HL-60/S4 treated with retinoic acid at 250 ng/mL for 4 days and 3 days (cell line): Measurements from ENCODE around the gene RGS3.
"Not testable (repeated sequence)": the region's sequence is repeated elsewhere in the genome, so short reads cannot be mapped to it uniquely, and the experiment has no call there.

ENCODE experiments used
- in situ Hi-C: fragments of 300-500 bp; cut with MboI; formaldehyde crosslinking; loops from 2 replicates; pipeline ENCODE4 v1.7.0; 2022; ENCODE audit warnings: low sequenced_read_pairs

The RGS3 gene

DNA sequence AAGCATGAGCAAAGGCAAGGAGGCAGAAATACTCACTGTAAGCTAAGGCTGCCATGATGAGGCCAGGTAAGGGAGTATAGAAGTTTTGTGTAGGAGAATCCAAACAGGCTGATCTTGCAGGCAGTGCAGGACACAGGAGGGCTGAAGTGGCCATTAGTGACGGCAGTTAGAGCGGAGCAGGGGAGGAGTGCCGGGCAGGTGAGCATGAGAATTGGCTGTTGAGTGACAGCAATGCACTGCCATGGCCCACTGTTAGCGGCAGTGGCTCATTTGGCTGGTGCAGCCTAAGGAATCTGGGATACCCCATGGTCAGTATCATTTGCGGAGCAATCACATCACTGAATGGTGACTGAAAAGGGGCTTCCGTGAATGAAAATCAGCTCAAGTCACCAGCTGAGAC is 22.8 kb downstream of the RGS3 start:
- in situ Hi-C loops, result no loop called here

DNA sequence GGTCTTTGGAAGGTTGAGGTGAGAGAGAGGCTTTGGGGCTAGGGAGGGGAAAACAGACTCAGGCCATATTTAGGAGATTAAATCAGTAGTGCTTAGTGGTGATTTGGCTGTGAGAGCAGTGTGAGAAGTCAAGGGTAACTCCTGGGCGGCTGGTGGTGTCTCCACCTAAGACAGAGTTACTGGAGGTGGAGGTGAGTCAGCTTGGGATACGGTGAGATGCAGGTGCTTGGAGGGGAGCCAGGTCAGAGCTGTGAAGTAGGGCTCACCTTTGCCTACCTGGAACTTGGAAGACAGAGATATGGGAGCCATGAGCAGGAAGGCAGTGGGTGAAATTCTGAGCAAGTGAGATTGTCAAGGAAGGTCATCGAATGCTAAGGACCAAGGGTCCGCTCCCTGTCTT is 24.5 kb downstream of the RGS3 start:
- in situ Hi-C loops, result no loop called here

DNA sequence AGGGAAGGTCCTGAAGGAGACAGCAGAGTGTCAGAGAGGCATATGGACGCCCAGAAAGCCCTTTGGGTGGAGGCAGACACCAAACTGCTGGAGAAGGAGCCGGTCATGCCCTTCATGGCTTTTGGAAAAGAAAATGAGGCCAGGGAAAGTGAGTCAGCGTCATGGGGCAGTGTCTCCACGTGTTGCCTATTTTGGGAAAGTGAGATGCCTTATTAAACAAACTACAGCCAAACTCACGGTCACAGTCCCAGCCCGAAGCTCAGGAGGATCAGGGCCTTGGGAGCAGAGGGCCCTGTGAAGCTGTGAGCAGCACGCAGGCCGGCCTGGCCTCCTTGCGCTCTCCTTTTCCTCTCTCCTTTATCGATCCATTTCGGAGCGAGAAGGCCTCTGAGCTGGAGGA is 25.0 kb downstream of the RGS3 start:
- in situ Hi-C loops, result no loop called here

DNA sequence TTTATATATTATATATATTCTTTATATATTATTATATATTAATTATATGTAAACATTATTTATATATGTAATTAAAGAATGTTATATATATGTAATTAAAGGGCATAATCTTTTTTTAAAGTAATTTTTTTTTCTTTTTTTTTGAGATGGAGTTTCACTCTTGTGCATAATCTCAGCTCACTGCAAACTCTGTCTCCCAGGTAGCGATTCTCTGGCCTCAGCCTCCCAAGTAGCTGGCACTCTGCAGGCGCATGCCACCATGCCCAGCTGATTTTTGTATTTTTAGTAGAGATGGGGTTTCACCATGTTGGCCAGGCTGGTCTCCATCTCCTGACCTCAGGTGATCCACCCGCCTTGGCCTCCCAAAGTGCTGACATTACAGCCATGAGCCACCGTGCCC is 27.6 kb downstream of the RGS3 start:
- in situ Hi-C loops, result not testable (repeated sequence)

DNA sequence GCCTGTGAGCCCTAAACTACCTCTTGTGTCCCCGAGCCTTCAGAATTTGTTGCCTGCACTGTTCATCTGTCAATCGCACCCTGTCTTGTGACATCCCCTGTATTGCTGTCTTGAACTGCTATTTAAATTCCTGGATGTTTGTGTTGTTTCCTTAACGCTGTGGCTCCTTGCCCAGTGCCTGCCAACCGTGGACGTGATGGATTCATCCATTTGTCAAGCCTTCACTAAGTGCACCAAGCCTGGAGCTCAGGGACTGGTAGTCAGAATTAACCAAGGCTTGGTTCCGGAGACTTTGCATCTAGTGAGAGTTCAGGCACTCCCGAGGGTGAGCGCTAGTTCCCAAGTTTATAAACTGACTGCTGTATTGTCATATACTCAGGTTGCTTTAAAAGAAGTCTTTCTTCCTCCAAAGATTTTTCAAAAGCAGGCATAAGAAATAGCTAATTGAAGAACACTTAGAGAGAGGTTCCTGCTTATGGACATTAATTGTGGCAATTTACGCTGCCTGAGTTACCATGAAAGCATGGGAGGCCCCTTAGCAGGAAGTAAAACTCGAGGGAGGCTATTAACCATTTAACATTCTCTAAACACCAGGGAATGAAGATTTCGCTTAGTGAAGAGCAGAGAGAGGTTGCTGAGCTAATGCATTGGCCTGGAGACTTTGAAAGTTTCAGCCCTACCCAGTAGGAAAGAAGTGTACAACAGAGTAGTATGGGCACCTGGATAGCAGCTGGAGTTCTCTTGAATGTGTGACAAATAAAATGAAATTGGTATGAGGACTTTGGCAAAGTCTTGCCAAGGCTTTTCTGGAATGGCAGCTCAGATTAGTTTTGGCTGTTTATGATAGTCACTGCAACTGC is 29.0 kb downstream of the RGS3 start:
- in situ Hi-C loops, result no loop called here

DNA sequence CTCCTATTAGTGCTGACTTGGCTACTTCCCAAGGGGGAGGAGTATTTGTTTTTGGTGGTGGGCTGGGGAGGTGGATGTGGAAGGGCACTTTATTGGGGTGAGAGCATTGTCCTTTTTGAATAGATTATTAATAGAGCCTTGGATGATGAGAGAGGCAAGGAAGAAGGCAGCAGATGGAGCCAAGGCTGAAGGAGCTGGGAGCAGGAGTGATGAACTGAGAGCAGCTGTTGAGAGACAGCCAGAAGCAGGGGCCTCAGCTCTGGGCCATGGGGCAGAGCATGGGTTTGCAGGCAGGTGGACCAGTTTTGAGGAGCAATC is 29.6 kb downstream of the RGS3 start:
- in situ Hi-C loops, result no loop called here

DNA sequence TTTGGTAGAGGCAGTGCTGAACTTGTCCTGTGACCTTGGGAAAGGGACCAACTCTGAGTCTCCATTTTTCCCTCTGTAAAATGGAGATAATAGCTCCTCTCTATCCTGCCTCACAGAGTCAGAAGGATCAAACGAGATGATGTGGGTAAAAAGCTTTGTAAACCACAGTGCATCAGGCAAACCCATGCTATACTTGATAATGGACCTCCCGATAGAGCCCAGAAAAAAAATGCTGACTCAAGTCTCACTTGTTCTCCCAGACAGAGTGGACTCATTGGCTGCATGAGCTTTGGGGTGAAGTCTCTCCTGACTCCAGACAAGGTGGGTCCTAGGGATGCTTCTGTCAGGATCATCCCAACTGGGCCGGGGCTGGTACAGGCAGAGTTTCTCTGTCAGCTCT is 32.0 kb downstream of the RGS3 start:
- in situ Hi-C loops, result no loop called here

DNA sequence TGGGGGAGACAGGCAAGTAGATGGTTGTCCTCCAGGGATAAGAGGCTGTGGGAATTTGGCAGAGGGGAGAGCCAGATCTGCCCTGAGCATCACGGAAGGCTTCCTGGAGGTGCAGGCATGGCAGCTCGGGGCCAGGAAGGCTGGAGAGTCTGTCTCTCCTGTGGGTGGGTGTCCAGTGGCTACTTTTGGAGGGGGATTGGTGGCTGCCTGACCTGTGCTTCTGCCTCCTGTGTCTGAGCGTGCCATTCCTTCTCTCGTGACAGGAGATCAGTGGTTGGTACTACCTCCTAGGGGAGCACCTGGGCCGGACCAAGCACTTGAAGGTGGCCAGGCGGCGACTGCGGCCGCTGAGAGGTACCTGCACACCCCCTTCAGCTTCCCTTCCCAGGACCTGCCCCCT is 33.5 kb downstream of the RGS3 start:
- in situ Hi-C loops, result no loop called here

DNA sequence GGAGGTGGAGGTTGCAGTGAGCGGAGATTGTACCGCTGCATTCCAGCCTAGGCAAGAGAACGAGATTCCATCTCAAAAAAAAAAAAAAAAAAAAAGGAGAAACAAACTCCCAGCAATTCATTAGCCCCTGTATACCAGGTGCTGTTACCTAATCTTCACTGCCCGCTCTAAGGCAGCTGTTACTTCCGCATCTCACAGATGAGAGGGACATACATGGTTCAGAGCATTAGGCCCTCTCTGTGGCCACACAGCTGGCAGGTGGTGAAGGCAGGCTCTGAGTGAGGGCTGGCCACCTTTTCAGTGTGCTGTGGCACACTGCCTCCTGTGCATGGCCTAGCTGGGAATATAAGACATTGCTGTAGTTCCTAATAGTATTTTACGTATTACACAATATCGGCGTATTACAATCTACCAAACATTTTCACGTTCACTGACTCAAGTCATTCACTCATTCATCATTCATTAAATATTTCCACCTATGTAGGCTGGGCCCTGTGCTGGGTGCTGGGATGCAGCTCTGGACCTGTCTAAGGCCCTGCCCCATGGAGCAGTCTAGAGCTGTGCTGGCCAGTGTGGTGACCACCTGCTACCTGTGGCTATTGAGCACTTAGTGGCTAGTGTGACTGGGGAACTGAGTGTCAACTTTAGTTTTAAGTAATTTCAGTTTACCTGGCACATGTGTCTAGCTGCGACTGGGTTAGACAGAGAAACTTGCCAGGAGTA is 35.8 kb downstream of the RGS3 start:
- in situ Hi-C loops, result no loop called here

DNA sequence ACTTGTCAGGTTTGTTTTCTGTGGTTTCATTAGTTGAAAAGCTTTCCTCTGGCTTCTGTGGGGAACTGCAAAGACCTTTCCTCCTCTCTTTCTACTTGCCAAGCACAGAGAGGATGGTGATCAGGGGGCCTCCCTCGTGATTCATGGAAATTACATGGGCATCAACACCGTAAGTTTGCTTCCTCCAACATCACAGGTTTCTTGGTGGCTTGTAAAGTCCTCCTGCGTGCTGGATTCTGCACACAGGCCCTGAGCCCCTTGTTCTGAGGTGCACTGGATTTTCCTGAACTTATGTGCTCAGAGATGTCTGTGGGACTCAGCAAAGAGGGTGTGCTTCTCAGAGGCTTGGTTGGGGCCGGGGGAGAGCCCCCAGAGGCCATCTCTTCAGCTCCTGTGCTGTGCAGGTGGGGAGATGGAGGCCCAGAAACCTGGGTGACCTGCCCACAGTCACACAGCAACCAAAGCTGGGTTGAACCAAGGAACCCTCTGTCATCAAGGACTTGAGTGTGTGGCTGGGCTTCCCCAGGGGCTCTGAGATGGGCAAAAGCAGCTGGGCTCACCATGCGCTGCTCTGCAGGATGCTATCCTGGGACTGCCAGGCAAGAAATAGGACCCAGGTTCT is 36.5 kb downstream of the RGS3 start:
- in situ Hi-C loops, result no loop called here

DNA sequence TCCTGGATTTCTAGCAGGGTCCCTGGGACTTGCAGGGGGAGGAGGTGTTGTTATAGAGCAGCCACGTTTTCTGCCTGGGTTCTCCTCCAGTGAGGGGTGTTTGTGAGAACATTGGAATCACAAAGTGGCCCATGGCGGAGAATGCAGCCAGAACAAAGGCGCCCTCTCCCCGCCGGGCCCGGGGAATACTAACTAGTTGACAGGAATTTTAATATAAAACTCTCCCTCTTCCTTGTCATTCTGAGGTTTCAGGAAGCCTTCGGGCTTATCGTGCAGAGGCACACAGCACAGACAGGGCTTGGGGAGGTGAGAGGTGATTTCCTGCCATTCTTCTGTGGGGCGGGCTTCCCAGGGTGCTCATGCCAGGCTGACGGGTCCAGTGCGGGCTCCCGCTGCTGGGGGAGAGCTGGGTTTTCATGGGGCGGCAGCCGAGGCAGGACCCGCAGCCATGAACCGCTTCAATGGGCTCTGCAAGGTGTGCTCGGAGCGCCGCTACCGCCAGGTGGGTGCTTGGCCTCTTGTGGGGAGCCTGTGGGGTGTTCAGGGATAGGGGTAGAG is 37.7 kb downstream of the RGS3 start:
- in situ Hi-C loops, result no loop called here

DNA sequence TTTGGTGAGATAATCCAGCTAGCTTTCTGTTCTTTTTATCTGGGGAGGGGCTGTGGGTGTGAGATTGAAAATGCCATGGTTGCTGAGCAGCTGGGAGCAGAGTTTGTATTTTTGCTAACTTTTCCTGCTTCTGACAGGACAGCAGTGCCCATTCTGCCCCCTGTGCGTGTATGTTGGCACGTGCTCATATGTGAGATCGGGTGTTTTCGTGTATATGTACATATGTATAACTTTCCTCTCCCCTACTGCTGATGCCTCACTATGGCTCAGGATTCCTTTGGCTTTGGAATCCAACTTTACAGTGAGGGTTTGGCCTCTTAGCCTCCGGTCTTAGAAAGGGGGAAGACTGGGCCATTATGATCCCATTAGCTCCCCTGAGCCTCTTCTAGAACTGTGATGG is 38.3 kb downstream of the RGS3 start:
- in situ Hi-C loops, result no loop called here

DNA sequence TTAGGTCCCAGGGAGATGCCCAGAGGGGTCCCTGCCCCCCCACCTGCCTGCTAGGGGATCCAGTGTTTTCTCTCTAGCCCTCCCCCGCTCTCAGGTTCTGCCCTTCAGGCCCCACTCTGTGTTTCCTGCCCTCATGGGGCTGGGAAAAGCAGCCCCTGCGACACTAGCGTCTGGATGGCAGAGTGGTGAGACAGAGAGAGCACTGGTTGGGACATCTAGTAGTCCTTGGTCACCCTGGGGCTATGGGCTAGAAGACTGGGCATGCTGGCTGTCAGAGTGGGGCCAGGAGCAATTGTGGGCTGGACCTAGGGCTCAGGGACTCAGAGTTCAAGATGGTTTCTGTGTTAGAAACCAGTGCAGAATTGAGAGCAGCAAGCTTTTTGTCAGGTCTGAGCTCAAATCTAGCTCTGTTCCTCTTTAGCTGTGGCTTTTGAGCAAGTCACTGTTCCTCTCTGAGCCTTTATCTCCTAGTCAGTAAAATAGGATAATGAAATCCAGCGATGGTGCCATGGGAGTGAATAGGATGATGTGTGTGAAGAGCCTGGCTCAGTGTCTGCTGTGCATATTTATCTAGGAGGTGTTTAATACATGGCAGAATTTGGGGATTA is 39.0 kb downstream of the RGS3 start:
- in situ Hi-C loops, result no loop called here

DNA sequence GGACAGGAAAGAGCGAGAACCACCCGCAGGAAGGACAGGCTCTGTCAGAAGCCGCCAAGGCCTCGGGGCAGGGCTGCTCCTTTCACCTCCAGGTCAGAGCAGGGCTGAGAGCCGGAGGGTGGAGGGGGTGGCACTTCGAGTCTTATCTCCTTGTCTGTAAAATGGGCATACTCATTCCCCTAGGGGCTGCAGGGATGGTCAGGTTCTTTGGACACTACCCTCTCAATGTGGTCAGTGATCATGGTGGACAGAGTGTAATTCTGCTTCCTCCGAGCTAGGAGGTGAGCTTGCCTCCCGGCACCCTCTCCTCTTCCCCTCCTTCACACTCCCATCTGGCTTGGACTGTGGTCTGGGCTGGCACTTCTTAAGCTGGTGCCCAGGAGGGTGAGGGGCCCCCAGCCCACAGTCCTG is 39.6 kb downstream of the RGS3 start:
- in situ Hi-C loops, result no loop called here

DNA sequence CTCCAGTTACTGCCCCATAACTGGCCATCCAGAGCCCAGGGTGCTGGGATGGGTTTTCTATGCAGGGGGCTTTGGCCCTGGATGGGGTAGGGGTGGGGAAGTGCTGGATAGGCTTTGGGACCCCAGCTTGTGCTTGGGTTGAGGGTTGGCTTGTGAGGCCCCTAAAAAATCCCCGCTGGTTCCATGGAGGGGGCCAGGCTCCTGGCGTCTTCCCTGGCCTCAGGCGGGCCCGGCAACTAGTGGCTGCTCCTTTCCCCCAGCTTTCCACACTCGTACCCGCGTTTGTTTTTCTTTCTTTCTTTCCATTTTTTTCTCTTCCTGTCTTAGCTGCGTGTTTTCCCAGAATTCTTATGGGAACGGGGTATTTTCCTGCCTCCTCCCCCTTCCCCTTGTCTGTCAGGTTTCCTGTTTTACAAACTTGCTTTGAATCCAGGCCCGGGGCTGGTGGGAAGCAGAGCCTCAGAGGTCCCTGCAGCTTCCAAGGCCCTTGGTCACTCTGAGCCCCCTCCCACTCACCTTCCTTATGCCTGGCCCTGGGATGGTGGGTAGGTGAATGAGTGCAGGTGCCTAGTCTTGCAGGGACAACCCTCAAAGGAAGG is 40.2 kb downstream of the RGS3 start:
- in situ Hi-C loops, result no loop called here

DNA sequence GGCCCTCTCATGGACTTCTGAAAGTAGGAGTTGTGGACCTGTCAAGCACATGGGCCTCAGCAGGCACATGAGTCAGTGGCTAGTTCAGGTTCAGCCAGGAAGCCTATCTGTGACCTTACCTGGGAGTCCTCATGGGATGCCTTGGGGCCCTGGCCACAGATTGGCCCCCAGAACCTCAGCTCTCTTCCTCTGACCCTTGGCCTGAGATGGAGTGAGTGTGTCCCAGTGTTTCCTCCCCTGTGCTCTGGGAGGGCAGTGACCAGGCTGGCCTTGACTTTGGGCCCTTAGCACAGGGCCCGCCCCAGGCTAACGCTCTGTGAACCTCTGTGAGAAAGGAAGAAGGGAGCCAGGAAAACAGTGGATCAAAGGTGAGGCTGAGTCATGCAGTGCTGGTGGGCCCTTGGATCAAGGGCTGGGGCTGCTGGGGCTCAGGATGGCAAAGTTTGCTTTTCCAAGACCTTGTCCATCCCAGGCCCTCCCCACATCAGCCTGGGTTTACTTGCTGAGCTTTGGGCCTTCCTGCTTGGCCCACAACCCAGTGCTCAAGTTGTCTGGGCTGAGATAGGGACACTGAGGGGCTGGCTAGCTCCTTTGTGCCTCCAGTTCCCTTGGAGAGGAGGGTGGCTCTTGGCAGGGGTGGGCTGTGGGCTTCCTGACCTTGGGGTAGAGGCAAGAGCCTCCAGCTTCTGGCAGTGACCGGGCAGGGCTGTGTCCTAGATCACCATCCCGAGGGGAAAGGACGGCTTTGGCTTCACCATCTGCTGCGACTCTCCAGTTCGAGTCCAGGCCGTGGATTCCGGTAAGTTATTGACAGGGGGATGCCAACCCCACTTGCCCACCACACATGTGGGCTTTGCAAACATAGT is 41.4 kb downstream of the RGS3 start:
- in situ Hi-C loops, result no loop called here

DNA sequence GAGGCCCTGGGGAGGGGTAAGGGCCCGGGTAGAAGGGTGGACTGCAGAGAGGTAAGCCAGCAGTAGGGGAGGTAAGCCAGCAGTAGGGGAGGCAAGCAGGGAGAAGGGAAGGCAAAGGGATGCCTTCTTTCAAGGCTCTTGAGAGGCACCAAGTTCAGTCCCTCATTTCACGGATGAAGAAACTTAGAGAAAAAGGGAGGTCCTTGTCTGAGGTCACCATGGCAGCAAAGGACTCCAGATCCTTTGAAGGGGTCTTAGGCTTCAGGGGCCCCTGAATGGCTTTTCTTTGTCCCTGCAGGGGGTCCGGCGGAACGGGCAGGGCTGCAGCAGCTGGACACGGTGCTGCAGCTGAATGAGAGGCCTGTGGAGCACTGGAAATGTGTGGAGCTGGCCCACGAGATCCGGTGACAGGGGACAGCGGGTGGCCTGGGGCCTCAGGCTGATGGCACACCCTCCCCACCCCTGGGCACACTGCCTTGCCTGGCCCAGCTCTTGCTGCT is 42.6 kb downstream of the RGS3 start:
- in situ Hi-C loops, result no loop called here

DNA sequence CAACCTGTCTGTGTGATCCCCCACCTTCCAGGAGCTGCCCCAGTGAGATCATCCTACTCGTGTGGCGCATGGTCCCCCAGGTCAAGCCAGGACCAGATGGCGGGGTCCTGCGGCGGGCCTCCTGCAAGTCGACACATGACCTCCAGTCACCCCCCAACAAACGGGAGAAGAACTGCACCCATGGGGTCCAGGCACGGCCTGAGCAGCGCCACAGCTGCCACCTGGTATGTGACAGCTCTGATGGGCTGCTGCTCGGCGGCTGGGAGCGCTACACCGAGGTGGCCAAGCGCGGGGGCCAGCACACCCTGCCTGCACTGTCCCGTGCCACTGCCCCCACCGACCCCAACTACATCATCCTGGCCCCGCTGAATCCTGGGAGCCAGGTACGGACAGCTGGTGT is 43.7 kb downstream of the RGS3 start:
- in situ Hi-C loops, result no loop called here

DNA sequence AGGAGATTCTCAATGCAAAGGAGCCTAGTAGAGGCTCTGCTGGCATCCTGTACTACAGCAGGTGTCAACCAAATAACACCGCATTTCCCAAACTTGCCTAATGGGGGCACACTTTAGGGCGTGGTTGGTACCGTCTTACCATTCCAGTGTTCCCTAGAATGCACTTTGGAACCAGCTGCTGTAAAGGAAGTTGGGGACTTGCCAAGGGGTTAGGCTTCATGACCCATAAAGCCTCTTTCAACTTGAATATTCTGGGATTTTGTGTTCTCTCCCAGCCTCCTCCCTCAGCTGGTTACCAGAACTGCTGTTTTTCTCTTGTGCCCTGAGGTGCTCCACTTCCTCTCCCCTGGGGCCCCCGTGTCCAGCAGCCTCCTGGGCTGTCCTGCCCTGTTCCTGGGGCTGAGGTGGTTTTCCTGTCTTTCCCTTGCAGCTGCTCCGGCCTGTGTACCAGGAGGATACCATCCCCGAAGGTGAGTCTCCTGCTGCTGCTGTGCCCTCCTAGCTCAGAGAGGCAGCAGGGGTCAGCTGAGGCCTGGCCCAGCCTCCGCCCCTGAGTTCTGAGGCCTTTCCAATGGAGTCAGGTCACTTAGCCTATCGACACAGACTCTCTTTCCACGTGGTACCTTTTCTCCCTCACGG is 44.7 kb downstream of the RGS3 start:
- in situ Hi-C loops, result no loop called here
